ENCODE measurements around the gene INPP5B. TPM values are rescaled to one million over a fixed set of nuclear protein-coding genes. Genes with fewer than 3 reads are reported as not detected.
A peak's percentile ranks its signal among the peaks of the same experiment; 100 is the strongest.

INPP5B gene
- total and polyA plus RNA-seq, 2 of the 13 experiments (the other 11 are each of a cell fraction or from before 2014, with no cell fraction given), result 9.0 to 9.8 TPM

DNA sequence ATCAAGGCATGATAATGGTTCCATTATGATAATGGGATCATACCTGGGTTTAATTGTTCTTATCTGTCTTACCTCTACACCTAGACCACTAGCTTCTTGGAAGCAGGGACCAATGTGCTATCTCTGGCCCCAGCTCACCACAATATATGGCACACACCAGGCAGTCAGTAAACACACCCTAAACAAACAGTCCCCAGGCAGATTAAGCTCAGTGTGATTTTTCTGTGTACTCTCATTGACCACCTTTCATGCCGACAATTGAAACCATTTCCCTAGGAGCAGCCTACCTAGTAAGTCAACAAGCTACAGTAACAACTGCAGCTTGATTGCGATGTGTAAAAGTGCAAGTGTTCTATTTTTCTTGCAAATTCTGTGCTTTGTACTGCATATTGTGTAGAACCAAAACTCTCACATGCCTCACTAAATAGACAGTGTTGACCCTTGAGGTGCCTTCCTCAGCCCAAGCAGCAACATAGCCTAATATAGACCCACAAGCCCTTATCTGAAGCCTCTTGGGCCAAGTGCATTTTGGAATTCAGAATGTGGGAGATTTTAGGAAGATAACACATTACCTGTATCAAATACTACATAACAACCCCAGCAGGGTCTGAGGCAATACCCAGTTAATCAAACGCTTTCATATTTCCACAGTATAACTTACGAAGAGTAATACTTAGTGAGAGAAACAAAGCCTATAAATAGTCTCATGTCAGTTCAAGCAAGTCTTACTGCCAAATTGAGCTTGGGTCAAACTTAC is 32.0 kb downstream of the INPP5B start (continued):
- TF ChIP-seq MIER3 (CRISPR knock-in tag; IDR thresholded peaks at IDR 0.05; ENCODE audit: borderline replicate concordance), result no peak
- no peak for TF ChIP-seq HOXA7 (CRISPR knock-in tag; IDR thresholded peaks at IDR 0.05)
- 0 out of 2 replicates have a peak, but pooled peaks have one; percentile 36 for TF ChIP-seq GATAD2A (CRISPR knock-in tag; IDR thresholded peaks at IDR 0.05)
- no peak for TF ChIP-seq ZNF335 (CRISPR knock-in tag; IDR thresholded peaks at IDR 0.05)
- no peak for TF ChIP-seq SMYD3 (CRISPR knock-in tag; IDR thresholded peaks at IDR 0.05)
- peak; percentile 34; the same call in 1 of the 2 replicates for TF ChIP-seq RFXAP (CRISPR knock-in tag; IDR thresholded peaks at IDR 0.05; ENCODE audit: borderline replicate concordance)
- no peak for TF ChIP-seq RARA (CRISPR knock-in tag; IDR thresholded peaks at IDR 0.05)
- no peak for TF ChIP-seq ESRRA (CRISPR knock-in tag; IDR thresholded peaks at IDR 0.05; ENCODE audit: low read depth)
- no peak for TF ChIP-seq YEATS2 (CRISPR knock-in tag; IDR thresholded peaks at IDR 0.05; ENCODE audit: borderline replicate concordance)
- peak; percentile 96 for TF ChIP-seq RFXANK (CRISPR knock-in tag; IDR thresholded peaks at IDR 0.05)
- TF ChIP-seq, protein P1, sequence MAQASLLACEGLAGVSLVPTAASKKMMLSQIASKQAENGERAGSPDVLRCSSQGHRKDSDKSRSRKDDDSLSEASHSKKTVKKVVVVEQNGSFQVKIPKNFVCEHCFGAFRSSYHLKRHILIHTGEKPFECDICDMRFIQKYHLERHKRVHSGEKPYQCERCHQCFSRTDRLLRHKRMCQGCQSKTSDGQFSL (CRISPR knock-in tag; IDR thresholded peaks at IDR 0.05), result no peak
- no peak for TF ChIP-seq ZNF567 (CRISPR knock-in tag; IDR thresholded peaks at IDR 0.05; ENCODE audit: borderline replicate concordance)
- TF ChIP-seq PHF5A (CRISPR knock-in tag; IDR thresholded peaks at IDR 0.05; ENCODE audit: low read depth, unreplicated experiment), result no peak
- TF ChIP-seq ATF7 (IDR thresholded peaks at IDR 0.05), result no peak
- TF ChIP-seq ATF7 (CRISPR knock-in tag; IDR thresholded peaks at IDR 0.05), result no peak
- no peak for TF ChIP-seq NFATC3 (CRISPR knock-in tag; IDR thresholded peaks at IDR 0.05)
- TF ChIP-seq, protein P2, sequence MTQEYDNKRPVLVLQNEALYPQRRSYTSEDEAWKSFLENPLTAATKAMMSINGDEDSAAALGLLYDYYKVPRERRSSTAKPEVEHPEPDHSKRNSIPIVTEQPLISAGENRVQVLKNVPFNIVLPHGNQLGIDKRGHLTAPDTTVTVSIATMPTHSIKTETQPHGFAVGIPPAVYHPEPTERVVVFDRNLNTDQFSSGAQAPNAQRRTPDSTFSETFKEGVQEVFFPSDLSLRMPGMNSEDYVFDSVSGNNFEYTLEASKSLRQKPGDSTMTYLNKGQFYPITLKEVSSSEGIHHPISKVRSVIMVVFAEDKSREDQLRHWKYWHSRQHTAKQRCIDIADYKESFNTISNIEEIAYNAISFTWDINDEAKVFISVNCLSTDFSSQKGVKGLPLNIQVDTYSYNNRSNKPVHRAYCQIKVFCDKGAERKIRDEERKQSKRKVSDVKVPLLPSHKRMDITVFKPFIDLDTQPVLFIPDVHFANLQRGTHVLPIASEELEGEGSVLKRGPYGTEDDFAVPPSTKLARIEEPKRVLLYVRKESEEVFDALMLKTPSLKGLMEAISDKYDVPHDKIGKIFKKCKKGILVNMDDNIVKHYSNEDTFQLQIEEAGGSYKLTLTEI (CRISPR knock-in tag; conservative IDR thresholded peaks at IDR 0.05), result no peak
- TF ChIP-seq, protein P3, sequence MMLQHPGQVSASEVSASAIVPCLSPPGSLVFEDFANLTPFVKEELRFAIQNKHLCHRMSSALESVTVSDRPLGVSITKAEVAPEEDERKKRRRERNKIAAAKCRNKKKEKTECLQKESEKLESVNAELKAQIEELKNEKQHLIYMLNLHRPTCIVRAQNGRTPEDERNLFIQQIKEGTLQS (CRISPR knock-in tag; IDR thresholded peaks at IDR 0.05), result no peak
- TF ChIP-seq, protein P4, sequence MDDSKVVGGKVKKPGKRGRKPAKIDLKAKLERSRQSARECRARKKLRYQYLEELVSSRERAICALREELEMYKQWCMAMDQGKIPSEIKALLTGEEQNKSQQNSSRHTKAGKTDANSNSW (CRISPR knock-in tag; IDR thresholded peaks at IDR 0.05; ENCODE audit: borderline replicate concordance), result no peak
- no peak for TF ChIP-seq POLR2G (IDR thresholded peaks at IDR 0.05; ENCODE audit: low read depth, low read length)
- peak; percentile 95 for TF ChIP-seq RFX5 (IDR thresholded peaks at IDR 0.05; ENCODE audit: low read depth, low read length)
- TF ChIP-seq ZNF337 (CRISPR knock-in tag; IDR thresholded peaks at IDR 0.05; ENCODE audit: borderline replicate concordance, low read depth), result no peak
- no peak for TF ChIP-seq SNRNP70 (IDR thresholded peaks at IDR 0.05; ENCODE audit: low read depth, low read length)
- TF ChIP-seq GPN1 (CRISPR knock-in tag; IDR thresholded peaks at IDR 0.05; ENCODE audit: borderline replicate concordance), result no peak
- TF ChIP-seq MYC (CRISPR knock-in tag; IDR thresholded peaks at IDR 0.05; ENCODE audit: borderline replicate concordance), result no peak
- TF ChIP-seq, protein P5, sequence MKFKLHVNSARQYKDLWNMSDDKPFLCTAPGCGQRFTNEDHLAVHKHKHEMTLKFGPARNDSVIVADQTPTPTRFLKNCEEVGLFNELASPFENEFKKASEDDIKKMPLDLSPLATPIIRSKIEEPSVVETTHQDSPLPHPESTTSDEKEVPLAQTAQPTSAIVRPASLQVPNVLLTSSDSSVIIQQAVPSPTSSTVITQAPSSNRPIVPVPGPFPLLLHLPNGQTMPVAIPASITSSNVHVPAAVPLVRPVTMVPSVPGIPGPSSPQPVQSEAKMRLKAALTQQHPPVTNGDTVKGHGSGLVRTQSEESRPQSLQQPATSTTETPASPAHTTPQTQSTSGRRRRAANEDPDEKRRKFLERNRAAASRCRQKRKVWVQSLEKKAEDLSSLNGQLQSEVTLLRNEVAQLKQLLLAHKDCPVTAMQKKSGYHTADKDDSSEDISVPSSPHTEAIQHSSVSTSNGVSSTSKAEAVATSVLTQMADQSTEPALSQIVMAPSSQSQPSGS (CRISPR knock-in tag; IDR thresholded peaks at IDR 0.05), result no peak
- TF ChIP-seq, protein P6, sequence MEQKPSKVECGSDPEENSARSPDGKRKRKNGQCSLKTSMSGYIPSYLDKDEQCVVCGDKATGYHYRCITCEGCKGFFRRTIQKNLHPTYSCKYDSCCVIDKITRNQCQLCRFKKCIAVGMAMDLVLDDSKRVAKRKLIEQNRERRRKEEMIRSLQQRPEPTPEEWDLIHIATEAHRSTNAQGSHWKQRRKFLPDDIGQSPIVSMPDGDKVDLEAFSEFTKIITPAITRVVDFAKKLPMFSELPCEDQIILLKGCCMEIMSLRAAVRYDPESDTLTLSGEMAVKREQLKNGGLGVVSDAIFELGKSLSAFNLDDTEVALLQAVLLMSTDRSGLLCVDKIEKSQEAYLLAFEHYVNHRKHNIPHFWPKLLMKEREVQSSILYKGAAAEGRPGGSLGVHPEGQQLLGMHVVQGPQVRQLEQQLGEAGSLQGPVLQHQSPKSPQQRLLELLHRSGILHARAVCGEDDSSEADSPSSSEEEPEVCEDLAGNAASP (CRISPR knock-in tag; IDR thresholded peaks at IDR 0.05; ENCODE audit: borderline replicate concordance), result no peak
